Measurements from ENCODE around the gene PIK3CA.

DNA sequence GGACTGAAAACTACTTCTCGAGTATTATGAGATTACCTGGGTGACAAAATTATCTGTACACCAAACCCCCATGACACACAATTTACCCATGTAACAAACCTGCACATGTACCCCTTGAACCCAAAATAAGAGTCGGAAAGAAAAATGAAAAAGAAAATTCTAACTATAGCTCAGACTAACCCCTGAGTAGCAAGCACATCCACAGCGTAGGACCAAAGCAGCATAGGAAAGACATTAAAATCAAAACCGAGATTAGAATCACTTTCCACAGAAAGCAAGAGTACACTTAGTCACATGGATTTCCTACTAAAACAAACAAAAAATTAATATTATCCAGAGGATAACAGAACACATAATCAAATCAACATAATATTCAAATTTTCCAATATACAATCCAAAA is 6.3 kb upstream of the PIK3CA start:
- TF ChIP-seq, protein P1, sequence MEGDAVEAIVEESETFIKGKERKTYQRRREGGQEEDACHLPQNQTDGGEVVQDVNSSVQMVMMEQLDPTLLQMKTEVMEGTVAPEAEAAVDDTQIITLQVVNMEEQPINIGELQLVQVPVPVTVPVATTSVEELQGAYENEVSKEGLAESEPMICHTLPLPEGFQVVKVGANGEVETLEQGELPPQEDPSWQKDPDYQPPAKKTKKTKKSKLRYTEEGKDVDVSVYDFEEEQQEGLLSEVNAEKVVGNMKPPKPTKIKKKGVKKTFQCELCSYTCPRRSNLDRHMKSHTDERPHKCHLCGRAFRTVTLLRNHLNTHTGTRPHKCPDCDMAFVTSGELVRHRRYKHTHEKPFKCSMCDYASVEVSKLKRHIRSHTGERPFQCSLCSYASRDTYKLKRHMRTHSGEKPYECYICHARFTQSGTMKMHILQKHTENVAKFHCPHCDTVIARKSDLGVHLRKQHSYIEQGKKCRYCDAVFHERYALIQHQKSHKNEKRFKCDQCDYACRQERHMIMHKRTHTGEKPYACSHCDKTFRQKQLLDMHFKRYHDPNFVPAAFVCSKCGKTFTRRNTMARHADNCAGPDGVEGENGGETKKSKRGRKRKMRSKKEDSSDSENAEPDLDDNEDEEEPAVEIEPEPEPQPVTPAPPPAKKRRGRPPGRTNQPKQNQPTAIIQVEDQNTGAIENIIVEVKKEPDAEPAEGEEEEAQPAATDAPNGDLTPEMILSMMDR (IDR thresholded peaks at IDR 0.05), result no peak
- TF ChIP-seq POLR2A (IDR thresholded peaks at IDR 0.05), result no peak
